GM19463 (cell line): ENCODE measurements around the gene GPC6.
"Not testable (repeated sequence)": the region's sequence is repeated elsewhere in the genome, so short reads cannot be mapped to it uniquely, and the experiment has no call there.

Experiments used
- ATAC-seq: cut with Tn5 transposase; IDR thresholded peaks from one replicate; pipeline ENCODE4 v1.9.1; 2021; ENCODE audit warnings: mild to moderate bottlenecking, moderate library complexity; ENCODE audit not compliant: unreplicated experiment

GPC6 gene

GRCh38 chr13:93496117-93496516 lies 269.5 kb downstream of the GPC6 start:
- ATAC-seq = not testable (repeated sequence)

GRCh38 chr13:93496985-93497673 lies 270.5 kb downstream of the GPC6 start:
- ATAC-seq = no peak

- no peak for ATAC-seq
Observed at GRCh38 chr13:93499991-93500390, 273.4 kb downstream of the GPC6 start.

GRCh38 chr13:93502071-93502470 lies 275.5 kb downstream of the GPC6 start:
- no peak for ATAC-seq

GRCh38 chr13:93502987-93503615 lies 276.5 kb downstream of the GPC6 start:
- no peak for ATAC-seq

- no peak for ATAC-seq
Observed at GRCh38 chr13:93505104-93505952, 278.7 kb downstream of the GPC6 start.

GRCh38 chr13:93511011-93511410 lies 284.4 kb downstream of the GPC6 start:
- ATAC-seq = no peak

- ATAC-seq = no peak
Observed at GRCh38 chr13:93515267-93515666, 288.7 kb downstream of the GPC6 start.

- no peak for ATAC-seq
Observed at GRCh38 chr13:93517658-93518057, 291.1 kb downstream of the GPC6 start.

- ATAC-seq = no peak
Observed at GRCh38 chr13:93521307-93521706, 294.7 kb downstream of the GPC6 start.

- no peak for ATAC-seq
Observed at GRCh38 chr13:93522501-93522900, 295.9 kb downstream of the GPC6 start.

- ATAC-seq = no peak
Observed at GRCh38 chr13:93525087-93525486, 298.5 kb downstream of the GPC6 start.

GRCh38 chr13:93527748-93528297 lies 301.2 kb downstream of the GPC6 start:
- no peak for ATAC-seq

- ATAC-seq = no peak
Observed at GRCh38 chr13:93529961-93530360, 303.4 kb downstream of the GPC6 start.

GRCh38 chr13:93534181-93534700 lies 307.6 kb downstream of the GPC6 start:
- no peak for ATAC-seq

- no peak for ATAC-seq
Observed at GRCh38 chr13:93535251-93535650, 308.6 kb downstream of the GPC6 start.

GRCh38 chr13:93539914-93540313 lies 313.3 kb downstream of the GPC6 start:
- no peak for ATAC-seq

GRCh38 chr13:93547886-93548285 lies 321.3 kb downstream of the GPC6 start:
- ATAC-seq = no peak

GRCh38 chr13:93549326-93550005 lies 322.9 kb downstream of the GPC6 start:
- no peak for ATAC-seq

- no peak for ATAC-seq
Observed at GRCh38 chr13:93550236-93550635, 323.6 kb downstream of the GPC6 start.

- ATAC-seq = no peak
Observed at GRCh38 chr13:93552596-93552995, 326.0 kb downstream of the GPC6 start.
